22Rv1 (cell line): ENCODE results near the gene CHST15.

Source experiments
- H3K27ac ChIP-seq: fragments of 450-650 bp; 2 replicates; pipeline ENCODE4 v1.5.1; 2017
- CTCF ChIP-seq: fragments of 450-650 bp; IDR thresholded peaks from 2 replicates; pipeline ENCODE4 v1.5.1; 2017; ENCODE audit warnings: mild to moderate bottlenecking
- ZFX ChIP-seq: fragments of 450-650 bp; IDR thresholded peaks from 2 replicates; pipeline ENCODE4 v1.6.1; 2017; ENCODE audit warnings: antibody characterized with exemption, borderline replicate concordance

The CHST15 gene

DNA sequence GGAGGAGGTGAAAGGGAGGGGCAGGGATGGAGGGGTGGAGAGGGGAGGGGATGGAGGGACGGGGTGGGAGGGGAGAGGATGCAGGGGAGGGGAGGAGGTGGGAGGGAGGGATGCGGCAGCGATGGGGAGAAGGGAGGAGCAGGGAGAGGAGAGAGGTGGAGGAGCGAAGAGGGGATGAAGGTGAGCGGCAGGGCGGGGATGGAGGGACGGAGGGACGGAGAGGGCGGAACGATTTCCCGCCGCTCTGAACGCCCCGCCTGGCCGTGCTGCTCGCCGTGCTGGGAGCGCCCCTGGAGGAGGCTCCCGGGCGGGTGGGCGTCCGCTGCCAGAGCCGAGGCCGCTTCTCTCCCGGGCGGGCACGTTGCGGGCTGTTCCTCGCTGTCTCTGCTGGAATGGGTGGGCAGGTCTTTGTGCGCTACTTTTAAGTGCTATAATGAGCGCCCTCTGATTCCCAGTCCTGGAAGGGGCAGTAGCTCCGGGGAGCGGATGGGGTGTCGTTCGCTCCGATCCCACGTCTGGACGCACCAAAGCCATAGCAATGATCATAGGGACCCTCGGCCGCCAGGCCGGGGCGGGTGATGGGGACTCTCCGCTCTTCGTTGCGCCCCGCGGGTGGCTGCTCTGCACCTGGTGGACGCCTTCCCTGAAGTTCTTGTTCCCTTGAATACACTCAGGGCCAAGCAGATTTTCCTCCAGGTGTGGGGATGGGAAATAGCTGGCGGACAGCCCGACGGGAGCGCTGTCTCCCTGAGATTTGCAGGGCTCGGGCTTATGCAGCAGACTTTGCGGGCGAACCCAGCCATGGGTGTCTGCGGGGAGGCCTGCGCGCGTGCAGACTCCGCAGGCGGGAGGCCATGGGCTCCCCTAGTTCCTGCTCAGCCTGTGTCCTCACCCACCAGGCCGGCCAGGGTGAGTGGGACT lies 120.7 kb downstream of the CHST15 start:
- TF ChIP-seq CTCF, result no peak
- no peak for TF ChIP-seq ZFX
- H3K27ac ChIP-seq, result no peak overlapping the region

DNA sequence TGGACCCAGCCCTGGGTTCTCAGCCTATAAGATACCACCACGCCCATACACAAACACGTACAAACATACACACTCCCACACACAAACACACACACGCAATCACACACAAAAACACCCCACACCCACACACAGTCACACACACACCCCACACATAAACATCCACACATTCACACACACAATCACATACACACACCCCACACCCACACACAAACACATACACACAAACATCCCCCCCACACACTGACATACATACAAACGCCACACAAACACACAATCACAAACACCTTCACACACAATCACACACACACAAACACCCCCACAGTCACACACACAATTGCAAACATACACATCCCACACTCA lies 122.5 kb downstream of the CHST15 start:
- TF ChIP-seq ZFX, result no peak
- no peak for TF ChIP-seq CTCF
- no peak overlapping the region for H3K27ac ChIP-seq

DNA sequence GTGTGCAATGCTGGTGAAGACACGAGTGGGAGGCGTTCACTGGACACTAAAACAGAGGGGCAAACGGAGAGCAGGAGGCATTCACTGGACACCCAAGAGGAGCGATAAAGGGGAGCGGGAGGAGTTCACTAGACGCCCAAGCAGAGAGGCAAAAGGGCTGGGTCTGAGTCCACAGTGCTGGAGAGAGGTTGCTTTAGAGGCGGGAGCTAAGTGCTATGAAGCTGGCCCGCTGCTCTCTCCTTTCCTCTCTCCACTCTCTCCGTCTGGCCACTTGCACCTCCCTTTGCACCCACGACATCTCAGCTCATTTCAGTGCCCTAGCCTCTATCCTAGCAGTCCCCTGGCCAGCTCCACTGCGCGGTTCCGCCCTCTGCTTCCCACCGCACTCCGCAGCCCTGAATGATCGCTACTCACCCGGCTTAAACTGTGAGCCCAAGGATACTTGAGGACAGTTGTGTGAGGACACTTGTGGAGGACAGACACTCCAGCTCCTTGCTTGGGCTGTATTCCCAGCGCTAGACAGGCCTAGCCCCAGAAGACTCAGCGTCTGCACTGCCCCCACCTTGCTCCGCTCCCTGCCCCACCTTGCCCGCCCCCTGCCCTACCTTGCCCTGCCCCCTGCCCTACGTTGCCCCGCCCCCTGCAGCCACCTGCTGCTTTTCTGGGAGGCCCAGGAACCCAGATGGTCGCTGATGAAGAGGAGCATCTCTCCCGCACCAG lies 123.0 kb downstream of the CHST15 start:
- H3K27ac ChIP-seq, result no peak overlapping the region
- TF ChIP-seq CTCF (no peak), ZFX (no peak)

- TF ChIP-seq ZFX, result no peak
- peak; percentile 89 for TF ChIP-seq CTCF
These were observed 125.7 kb downstream of the CHST15 start for GRCh38 chr10:123967626-123968243.

DNA sequence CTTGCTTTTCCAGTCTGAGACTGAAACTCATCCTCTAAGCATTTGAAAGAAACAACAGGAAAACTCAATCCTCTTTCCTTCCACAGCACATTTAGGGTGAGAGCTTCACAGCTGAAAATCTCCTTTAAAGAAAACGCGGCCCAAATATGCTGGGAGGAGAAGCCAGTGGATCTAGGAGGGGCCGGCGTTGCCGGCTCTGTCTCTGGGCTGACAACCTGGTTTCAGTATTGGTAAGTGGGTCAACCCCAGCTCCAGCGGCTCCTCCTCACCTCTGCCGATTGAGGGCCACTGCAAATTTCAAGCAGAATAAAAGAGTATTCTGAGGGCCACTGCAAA lies 126.5 kb downstream of the CHST15 start:
- TF ChIP-seq ZFX, result no peak
- no peak for TF ChIP-seq CTCF

More at GRCh38 chr10:123967626-123968243, 125.7 kb downstream of the CHST15 start:
- H3K27ac ChIP-seq, result no peak overlapping the region

DNA sequence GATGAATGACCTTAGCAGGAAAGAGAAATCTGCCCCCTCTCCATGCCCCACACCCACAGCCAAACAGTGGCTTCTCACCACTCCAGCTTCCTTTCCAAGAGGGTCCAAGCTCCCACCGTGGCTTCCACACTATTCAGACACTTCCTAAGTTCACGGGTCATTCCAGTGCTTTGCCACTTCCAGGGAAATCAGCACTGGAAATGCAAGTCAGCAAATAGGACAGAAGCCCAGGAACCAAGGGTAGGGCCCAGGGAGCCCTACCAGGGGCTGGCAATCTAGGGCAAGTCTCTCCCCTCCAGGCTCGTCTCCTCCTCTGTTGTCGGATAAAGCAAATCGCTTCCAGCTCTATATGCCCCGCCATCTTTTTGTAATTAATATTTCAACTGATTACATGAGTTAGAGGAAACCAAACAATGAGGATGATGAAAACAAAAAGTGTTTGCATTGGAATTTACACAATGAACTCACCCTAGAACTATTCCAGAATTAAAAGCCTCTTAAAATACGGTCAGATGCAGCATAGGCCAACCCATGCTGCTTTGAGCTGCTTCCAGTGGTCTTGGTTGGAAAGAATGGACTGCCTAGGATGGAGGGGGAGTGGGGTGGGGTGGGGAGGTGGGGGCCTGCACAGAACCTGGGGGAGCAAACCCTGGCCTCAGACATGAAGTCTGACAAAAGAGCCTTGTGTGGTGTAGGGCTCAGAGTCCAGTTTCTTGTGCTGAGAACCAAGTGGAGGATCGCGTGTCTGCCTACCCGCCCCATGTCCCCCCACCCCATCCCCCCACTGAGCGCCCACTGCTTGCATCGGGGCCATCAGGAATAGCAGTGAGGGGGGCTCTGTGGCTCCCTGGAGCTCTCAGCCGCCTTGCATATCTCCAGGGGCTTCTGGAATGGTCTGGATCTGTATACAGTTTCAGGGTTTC lies 127.2 kb downstream of the CHST15 start:
- TF ChIP-seq ZFX (no peak), CTCF (no peak)
- H3K27ac ChIP-seq, result no peak overlapping the region

More for the DNA sequence above, 126.5 kb downstream of the CHST15 start:
- no peak overlapping the region for H3K27ac ChIP-seq
